ENCODE results near the gene TAF1D. TPM values are rescaled to one million over a fixed set of nuclear protein-coding genes. Genes with fewer than 3 reads are reported as not detected.
A peak's percentile ranks its signal among the peaks of the same experiment; 100 is the strongest.

Gene TAF1D
- total RNA-seq, 1 donor from 2014 or later: 316 TPM

GRCh38 chr11:93733474-93733873, 7.8 kb downstream of the TAF1D start:
- H3K36me3 Mint-ChIP-seq: peaks cover 19% of the 10 kb centered on the region
- Histone ChIP-seq H2AFZ (replicated peaks) (no peak overlapping the region), H3K4me2 (peak overlapping the region; percentile 10), H3K27me3 (no peaks in the 10 kb centered on the region), H3K9me3 (ENCODE audit: low read depth) (no peaks in the 10 kb centered on the region), H3K79me2 (ENCODE audit: low read depth) (peaks cover 66% of the 10 kb centered on the region), H3K9ac (no peak overlapping the region), H4K20me1 (ENCODE audit: low read depth) (peaks cover 81% of the 10 kb centered on the region), H3K4me1 (peaks cover 22% of the 10 kb centered on the region), H3K36me3 (peaks cover 66% of the 10 kb centered on the region), H3K27ac (peak overlapping the region; percentile 79), H3K4me3 (no peak overlapping the region), H3F3A (ENCODE audit: low read depth) (peaks cover 97% of the 10 kb centered on the region)
- no peak overlapping the region for H3K27ac Mint-ChIP-seq
- no peaks in the 10 kb centered on the region for H3K9me3 Mint-ChIP-seq
- peaks cover 11% of the 10 kb centered on the region for H3K4me1 Mint-ChIP-seq
- TF ChIP-seq CTCF (IDR thresholded peaks at IDR 0.05): no peak
- no peak for TF ChIP-seq EZH2phosphoT487 (IDR thresholded peaks at IDR 0.05)
- no peak for TF ChIP-seq EZH2 (IDR thresholded peaks at IDR 0.05)
- DNase-seq (ENCODE audit: low spot score): no peak
- H3K4me3 Mint-ChIP-seq: no peak overlapping the region
- H3K27me3 Mint-ChIP-seq (ENCODE audit: insufficient read depth, low read depth): no peaks in the 10 kb centered on the region

GRCh38 chr11:93732237-93732892, 8.9 kb downstream of the TAF1D start:
- peaks cover 11% of the 10 kb centered on the region for H3K4me1 ChIP-seq
- H3K9me3 ChIP-seq (ENCODE audit: low read depth): no peaks in the 10 kb centered on the region
- no peak overlapping the region for H3K9ac ChIP-seq
- Mint-ChIP-seq H3K36me3 (peaks cover 25% of the 10 kb centered on the region), H3K9me3 (no peaks in the 10 kb centered on the region), H3K4me3 (no peak overlapping the region), H3K4me1 (peaks cover 2% of the 10 kb centered on the region), H3K27me3 (ENCODE audit: insufficient read depth, low read depth) (no peaks in the 10 kb centered on the region), H3K27ac (no peak overlapping the region)
- no peaks in the 10 kb centered on the region for H3K27me3 ChIP-seq
- peaks cover 64% of the 10 kb centered on the region for H3K36me3 ChIP-seq
- H2AFZ ChIP-seq (replicated peaks): no peak overlapping the region
- no peak for DNase-seq (ENCODE audit: low spot score)
- peaks cover 100% of the 10 kb centered on the region for H3F3A ChIP-seq (ENCODE audit: low read depth)
- H3K4me3 ChIP-seq: no peak overlapping the region
- H3K79me2 ChIP-seq (ENCODE audit: low read depth): peaks cover 55% of the 10 kb centered on the region
- peaks cover 70% of the 10 kb centered on the region for H4K20me1 ChIP-seq (ENCODE audit: low read depth)
- TF ChIP-seq EZH2 (IDR thresholded peaks at IDR 0.05): no peak
- TF ChIP-seq EZH2phosphoT487 (IDR thresholded peaks at IDR 0.05): no peak
- H3K4me2 ChIP-seq: no peak overlapping the region
- peak overlapping the region; percentile 30 for H3K27ac ChIP-seq

GRCh38 chr11:93730108-93731107, 10.9 kb downstream of the TAF1D start:
- no peaks in the 10 kb centered on the region for H3K27me3 ChIP-seq
- H3K27me3 Mint-ChIP-seq (ENCODE audit: insufficient read depth, low read depth): no peaks in the 10 kb centered on the region
- TF ChIP-seq CTCF (IDR thresholded peaks at IDR 0.05): no peak
- no peak for TF ChIP-seq EZH2 (IDR thresholded peaks at IDR 0.05)
- TF ChIP-seq EZH2phosphoT487 (IDR thresholded peaks at IDR 0.05): no peak
- H3K4me1 ChIP-seq: no peaks in the 10 kb centered on the region
- H3K36me3 ChIP-seq: peaks cover 63% of the 10 kb centered on the region
- peak overlapping the region; percentile 67 for H3K27ac ChIP-seq
- no peak overlapping the region for H2AFZ ChIP-seq (replicated peaks)
- no peak overlapping the region for H3K4me2 ChIP-seq
- H3K9me3 ChIP-seq (ENCODE audit: low read depth): no peaks in the 10 kb centered on the region
- no peak overlapping the region for H3K9ac ChIP-seq
- H3K9me3 Mint-ChIP-seq: no peaks in the 10 kb centered on the region
- H3K79me2 ChIP-seq (ENCODE audit: low read depth): peaks cover 36% of the 10 kb centered on the region
- H3K4me3 ChIP-seq: no peak overlapping the region
- H3K36me3 Mint-ChIP-seq: peaks cover 28% of the 10 kb centered on the region
- H3K4me1 Mint-ChIP-seq: no peaks in the 10 kb centered on the region
- DNase-seq (ENCODE audit: low spot score): no peak
- no peak overlapping the region for H3K4me3 Mint-ChIP-seq
- H3F3A ChIP-seq (ENCODE audit: low read depth): peaks cover 94% of the 10 kb centered on the region
- H4K20me1 ChIP-seq (ENCODE audit: low read depth): peaks cover 50% of the 10 kb centered on the region
- no peak overlapping the region for H3K27ac Mint-ChIP-seq
